Lower leg skin (tissue), 4 donors: ENCODE results near the gene CUL4A. TPM values are rescaled to one million over a fixed set of nuclear protein-coding genes. Genes with fewer than 3 reads are reported as not detected.

Experiments used
- DNase-seq, 2 donors: peaks; one replicate each; pipeline ENCODE4 v3.0.0-alpha.2; 2019; ENCODE audit warnings: low spot score in 2 of 2
- H3K4me3 ChIP-seq: fragments of 200-600 bp; sonication (generic); 2 replicates; pipeline ENCODE4 v1.5.1; 2017; ENCODE audit warnings: mild to moderate bottlenecking, low read depth; ENCODE audit not compliant: poor library complexity, severe bottlenecking
- CTCF ChIP-seq, 3 donors: fragments of 450-650 bp; IDR thresholded peaks; one replicate each; pipeline ENCODE4 v1.5.1; 2016; ENCODE audit warnings: antibody characterized with exemption in 3 of 3, mild to moderate bottlenecking in 3 of 3, moderate library complexity in 2 of 3
- POLR2A ChIP-seq, 2 donors: fragments of 450-650 bp; IDR thresholded peaks; one replicate each; pipeline ENCODE4 v1.6.1; 2016 to 2017; ENCODE audit warnings: antibody characterized with exemption in 2 of 2, mild to moderate bottlenecking in 1 of 2, moderate library complexity in 1 of 2
- WGBS, 2 donors: methylation state at CpG; one replicate each; pipeline ENCODE4 v1.1.5; 2018; 5-methylcytosine and 5-hydroxymethylcytosine counted together
- intact Hi-C: fragments of 100-400 bp; cut with DNase I; formaldehyde crosslinking; loops from one replicate; pipeline ENCODE4 v1.15.0; 2023; ENCODE audit warnings: low total_unique reads
- microRNA-seq, 2 donors: library from miRNA; unstranded; fragments of <30 nt; microRNA quantifications; one replicate each; pipeline ENCODE4, GENCODE V29; 2016; ENCODE audit warnings: borderline replicate concordance in 2 of 2, borderline number of aligned reads in 1 of 2
- total RNA-seq, 4 donors: library from RNA; depleted of rRNA; stranded (reverse); fragments of >200 nt; gene quantifications; one replicate each; pipeline ENCODE4 v1.1.0, GENCODE V29; 2016

Gene CUL4A
- total RNA-seq, 4 donors from 2014 or later = 80.7 to 146 (median 105) TPM

GRCh38 chr13:113315992-113316391 lies 106.6 kb downstream of the CUL4A start:
- no peak for DNase-seq
- no peak overlapping the region for H3K4me3 ChIP-seq
- intact Hi-C loops = no loop called here
- 77 to 84% methylated on average over 5 of the region's 5 CpGs for WGBS, 2 donors
- TF ChIP-seq CTCF (IDR thresholded peaks at IDR 0.05) (no peak), POLR2A (IDR thresholded peaks at IDR 0.05) (no peak)

Small RNAs within 50 kb of the gene (microRNA-seq; reads per million reads assigned to microRNA genes)
- gene MIR8075 = 0 reads per million in 2 donors

Other genes with a start within 250 kb of the CUL4A start
- 10 to 100 TPM; 46.5 to 89.7 (median 55.0) TPM for gene MCF2L, start 240.4 kb upstream of the CUL4A start, total RNA-seq
- gene F7, start 103.8 kb upstream of the CUL4A start, total RNA-seq = under 1 TPM in 1 of 4 donors, not detected in 3; 0.13 TPM
- 10 to 100 TPM in 1 of 4 donors, 1 to 10 TPM in 3; 6.5 to 31.0 (median 9.3) TPM for gene F10, start 86.8 kb upstream of the CUL4A start, total RNA-seq
- gene PROZ, start 51.0 kb upstream of the CUL4A start, total RNA-seq = not detected
- gene PCID2, start 944 bp upstream of the CUL4A start, total RNA-seq = 10 to 100 TPM; 28.0 to 44.2 (median 40.3) TPM
- 100 to 1,000 TPM; 198 to 240 (median 209) TPM for gene LAMP1, start 87.6 kb downstream of the CUL4A start, total RNA-seq
- 10 to 100 TPM; 23.8 to 38.1 (median 30.3) TPM for gene GRTP1, start 154.5 kb downstream of the CUL4A start, total RNA-seq
- 1 to 10 TPM; 1.9 to 9.4 (median 6.5) TPM for gene ADPRHL1, start 243.9 kb downstream of the CUL4A start, total RNA-seq